RPMI8226 (cell line): ENCODE measurements around the gene NEURL1B.
A peak's percentile ranks its signal among the peaks of the same experiment; 100 is the strongest.

ENCODE experiments used
- DNase-seq: peaks from one replicate; pipeline ENCODE4 v3.0.0-alpha.2; 2015

The NEURL1B gene

DNA sequence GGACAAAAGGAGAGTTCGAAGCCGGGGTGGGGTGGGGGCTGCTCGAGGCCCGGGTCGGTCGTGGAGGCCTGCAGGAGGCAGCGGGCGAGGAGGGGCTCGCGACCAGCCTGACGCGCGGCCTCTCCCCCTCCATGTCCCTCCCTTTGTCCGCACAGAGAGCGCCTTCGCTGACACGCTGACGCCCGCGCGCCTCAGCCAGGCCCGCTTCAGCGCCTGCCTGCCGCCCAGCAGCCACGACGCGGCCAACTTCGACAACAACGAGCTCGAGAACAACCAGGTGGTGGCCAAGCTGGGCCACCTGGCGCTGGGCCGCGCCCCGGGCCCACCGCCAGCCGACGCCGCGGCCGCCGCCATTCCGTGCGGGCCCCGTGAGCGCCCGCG is 42.2 kb downstream of the NEURL1B start:
- no peak for DNase-seq

DNA sequence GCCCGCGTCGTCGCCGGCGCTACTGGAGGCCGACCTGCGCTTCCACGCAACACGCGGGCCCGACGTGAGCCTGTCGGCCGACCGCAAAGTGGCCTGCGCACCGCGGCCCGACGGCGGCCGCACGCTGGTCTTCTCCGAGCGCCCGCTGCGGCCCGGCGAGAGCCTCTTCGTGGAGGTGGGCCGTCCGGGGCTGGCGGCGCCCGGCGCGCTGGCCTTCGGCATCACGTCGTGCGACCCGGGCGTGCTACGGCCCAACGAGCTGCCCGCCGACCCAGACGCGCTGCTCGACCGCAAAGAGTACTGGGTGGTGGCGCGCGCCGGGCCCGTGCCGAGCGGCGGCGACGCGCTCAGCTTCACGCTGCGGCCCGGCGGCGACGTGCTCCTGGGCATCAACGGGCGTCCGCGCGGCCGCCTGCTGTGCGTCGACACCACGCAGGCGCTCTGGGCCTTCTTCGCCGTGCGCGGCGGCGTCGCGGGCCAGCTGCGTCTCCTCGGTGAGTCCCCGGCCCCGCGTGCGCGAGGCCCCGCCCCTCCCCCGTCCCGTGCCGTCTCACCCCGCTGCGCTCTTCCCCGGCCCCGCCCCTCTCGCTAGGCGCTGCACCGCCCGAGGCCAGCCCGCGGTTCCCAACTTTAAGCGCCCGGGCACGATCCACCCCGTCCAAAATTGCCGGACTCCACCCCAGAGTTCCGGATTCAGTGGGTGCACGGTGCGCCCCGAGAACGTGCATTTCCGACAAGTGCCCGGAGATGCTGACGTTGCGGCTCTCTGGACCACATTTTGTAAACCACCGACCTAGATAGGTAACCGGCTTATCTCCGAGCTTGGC is 42.8 kb downstream of the NEURL1B start:
- no peak for DNase-seq

DNA sequence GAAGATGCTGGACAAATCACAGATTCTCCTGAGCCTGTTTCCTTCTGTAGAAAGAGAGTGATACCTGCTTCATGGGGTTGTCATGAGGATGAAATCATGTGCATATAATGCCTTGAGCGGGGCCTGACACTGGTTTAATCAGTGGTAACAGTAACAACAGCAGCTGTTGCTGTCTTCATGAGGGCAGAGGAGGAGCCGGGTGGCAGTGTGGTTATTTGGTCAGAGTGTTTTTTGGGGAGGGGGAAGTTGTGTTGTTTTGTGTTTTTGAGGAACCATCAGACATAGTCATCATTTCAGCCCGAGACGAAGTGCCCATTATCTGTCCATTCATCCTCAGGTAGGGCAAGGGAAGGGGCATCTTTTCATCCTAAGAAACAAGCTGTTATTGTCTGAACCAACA is 44.0 kb downstream of the NEURL1B start:
- DNase-seq: no peak

GRCh38 chr5:172686111-172686510 is 45.0 kb downstream of the NEURL1B start:
- DNase-seq: no peak

- DNase-seq: no peak
Measured at GRCh38 chr5:172686539-172687390, 45.7 kb downstream of the NEURL1B start.

GRCh38 chr5:172687940-172688339 is 46.9 kb downstream of the NEURL1B start:
- DNase-seq: no peak

DNA sequence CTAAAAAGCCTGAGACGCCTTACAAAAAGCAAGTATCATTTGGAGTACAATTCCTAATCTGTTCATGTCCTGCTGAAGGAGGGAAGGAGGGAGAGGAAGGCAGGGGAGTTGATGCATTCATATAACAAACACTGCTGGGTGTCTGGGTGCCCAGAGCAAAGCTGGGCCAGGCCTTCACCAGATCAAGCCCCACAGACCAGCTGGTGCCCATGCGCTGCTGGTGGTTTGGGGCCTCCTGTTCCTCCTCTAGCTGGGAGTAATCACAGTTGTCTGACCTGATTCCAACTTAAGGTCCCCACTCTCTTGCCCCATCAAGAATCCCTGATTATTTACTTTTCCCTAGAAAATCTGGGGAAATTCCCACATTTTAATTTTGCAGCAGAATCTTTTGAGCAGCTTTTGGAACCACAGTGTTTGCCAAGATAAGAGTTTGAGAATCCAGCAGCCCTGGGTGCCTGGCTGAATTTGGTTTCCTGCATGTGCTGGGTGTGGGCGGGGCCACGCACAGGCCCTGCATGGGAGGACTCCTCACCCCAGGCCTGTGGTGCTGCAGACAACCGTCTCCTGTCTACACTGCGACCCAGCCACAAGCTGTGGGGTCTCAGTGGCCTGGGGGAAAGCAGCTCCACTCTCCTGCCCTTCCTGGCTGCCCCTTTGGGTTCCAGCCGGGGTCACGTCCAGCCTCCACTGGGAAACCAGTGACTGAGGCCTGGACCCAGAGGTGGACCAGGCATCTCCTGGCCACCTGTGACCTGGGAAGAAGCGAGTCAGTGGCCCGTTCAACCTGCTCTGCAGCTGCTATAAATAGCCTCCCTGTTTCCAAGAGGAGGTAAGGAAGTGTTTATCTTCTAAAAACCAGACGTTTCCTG is 47.5 kb downstream of the NEURL1B start:
- peak; percentile 58 for DNase-seq

DNA sequence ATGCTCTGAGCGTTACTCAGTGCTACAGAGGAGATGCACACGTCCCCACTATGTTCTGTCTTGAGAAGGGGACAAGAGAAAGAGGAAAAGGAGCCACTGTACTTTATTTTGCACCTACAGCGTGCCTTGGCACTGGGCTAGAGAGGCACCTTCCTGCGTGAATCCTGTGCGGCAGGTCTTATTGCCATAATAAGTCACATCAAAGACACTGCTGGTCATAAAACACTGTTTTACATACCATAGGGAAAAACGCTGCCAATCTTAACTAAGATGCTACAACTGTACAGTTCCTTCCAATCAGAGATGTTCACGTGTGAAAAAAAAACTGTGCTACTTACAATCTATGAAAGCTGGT is 48.1 kb downstream of the NEURL1B start:
- DNase-seq: no peak

DNA sequence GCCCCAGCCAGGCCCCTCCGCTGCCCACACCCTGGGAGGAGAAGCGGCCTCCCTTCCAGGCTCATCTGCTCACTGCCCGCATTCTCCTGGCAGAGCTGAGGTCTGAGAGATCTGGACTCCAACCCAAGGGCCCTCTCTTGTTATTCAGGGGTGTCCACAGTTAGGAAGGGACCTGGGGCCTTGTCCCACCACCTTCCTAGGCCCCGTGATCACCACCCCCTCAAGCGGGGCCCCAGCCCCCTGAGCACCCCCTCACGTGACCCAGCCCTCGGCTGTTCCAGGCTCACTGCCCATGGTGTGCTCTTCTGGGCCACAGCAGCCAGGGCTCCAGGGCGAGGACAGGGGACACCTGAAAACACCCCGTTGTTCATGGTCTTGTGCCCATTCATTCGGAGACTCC is 48.7 kb downstream of the NEURL1B start:
- no peak for DNase-seq

DNA sequence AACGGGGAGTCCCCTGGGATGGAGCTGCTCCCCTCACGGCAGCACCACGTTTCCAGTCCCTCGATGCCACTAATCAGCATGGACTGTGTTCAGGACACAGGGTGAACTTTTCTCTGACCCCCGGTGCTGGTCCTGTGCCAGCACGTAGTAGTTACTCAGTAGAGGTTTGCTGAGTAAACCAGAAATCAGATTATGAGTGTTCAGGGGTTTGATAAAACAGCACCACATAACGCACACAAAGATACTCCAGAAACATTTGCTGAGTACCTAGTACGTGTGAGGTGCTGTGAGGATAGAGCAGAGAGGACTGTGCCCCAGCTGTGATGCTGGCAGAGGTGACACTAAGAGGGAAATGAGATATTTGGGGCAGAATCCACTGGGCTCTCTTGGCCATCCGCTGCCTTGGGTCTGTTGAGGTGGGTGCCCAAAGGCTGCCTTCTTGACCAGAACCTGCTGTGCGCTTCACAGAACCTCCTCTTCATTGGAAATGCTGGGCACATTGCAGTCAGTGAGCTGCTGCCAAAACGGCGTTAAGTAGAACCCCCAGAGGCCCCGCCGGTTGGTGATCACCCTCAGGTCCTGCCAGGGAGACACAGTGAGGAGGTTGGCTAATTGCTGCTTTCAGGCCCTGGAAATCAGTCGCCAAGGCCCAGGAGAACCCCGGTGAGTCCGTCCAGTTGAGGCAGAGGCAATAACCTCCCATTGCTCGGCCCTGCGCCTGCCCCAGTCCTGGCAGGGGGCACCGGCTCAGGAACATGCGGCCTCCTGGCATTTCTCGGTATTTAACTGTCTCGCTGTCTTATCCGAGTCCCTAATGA is 49.4 kb downstream of the NEURL1B start:
- DNase-seq: no peak

GRCh38 chr5:172691886-172692285 is 50.8 kb downstream of the NEURL1B start:
- no peak for DNase-seq

DNA sequence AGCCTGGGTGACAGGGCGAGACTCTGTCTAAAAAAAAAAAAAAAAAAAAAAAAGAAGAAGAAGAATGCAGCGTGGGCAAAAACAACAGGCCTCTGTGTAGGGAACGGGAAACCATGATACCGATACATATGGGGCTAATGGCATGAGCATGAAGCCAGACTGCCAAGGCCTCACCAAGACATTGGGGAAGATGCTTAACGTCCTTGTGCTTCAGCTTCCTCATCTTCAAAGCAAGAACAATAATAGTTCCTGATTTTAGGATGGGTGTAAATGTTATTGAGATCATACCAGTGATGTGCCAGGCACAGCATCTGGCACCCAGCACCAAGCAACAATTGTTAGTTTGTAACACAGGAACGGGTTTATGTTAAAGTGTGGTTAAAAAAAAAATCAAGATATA is 51.4 kb downstream of the NEURL1B start:
- DNase-seq: no peak

GRCh38 chr5:172692981-172693380 is 51.9 kb downstream of the NEURL1B start:
- no peak for DNase-seq

- DNase-seq: no peak
Measured at GRCh38 chr5:172694061-172694460, 53.0 kb downstream of the NEURL1B start.

GRCh38 chr5:172694541-172694940 is 53.5 kb downstream of the NEURL1B start:
- DNase-seq: no peak

- DNase-seq: no peak
Measured at GRCh38 chr5:172695232-172696054, 54.4 kb downstream of the NEURL1B start.

DNA sequence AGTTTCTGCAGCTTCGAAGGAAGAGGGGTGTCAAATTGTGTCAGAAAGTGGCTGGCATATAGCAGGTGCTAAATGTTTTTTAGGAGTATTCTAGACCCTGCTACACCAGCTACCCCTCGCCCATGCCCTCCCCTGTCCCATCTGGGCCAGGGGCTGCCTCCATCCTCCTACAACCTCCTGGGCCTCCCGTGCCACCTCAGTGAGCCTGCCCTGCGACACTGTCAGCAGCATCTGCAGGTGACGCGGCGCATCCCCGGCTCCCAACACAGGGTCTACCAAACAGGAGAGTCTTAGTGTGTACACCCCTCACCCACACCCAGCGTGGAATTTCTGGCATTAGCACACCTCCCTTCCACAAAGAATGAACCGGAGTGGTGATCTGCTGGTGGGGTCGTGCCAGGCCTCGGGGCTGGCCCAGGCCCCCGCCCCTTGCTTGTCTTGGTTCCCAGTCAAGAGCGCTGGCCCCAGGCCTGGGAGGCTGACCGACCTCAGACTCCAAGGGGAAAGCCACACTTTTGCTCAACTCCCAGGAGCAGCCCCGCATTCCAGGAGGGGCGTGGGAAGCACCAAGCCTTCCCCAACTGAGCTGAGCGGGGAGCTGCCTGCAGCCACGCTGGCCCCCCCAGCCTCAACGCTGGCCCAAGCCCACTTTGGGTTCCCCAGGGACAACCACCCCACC is 55.2 kb downstream of the NEURL1B start:
- DNase-seq: no peak

- peak; percentile 90 for DNase-seq
Measured at GRCh38 chr5:172697123-172698121, 56.4 kb downstream of the NEURL1B start.

GRCh38 chr5:172699423-172699822 is 58.4 kb downstream of the NEURL1B start:
- no peak for DNase-seq

DNA sequence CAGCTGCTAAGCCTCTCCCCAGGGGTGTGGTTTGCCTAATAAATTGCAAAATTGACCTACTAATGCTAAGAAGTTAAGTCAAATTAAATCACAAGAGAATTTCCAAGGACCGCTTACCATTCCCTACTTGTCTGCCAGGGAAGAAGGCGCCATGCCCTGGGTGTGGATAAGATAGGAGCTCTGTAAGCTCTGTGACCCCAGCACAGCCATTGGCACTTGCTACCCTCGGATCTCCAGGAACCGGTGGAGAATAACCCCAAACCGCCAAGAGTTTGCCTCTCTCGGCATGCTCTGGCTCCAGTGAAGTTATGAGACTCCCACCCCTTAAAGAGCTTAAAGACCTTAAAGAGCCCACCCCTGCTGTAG is 58.9 kb downstream of the NEURL1B start:
- no peak for DNase-seq
